HG03175 (cell line): Measurements from ENCODE around the gene ARPC5.
"Not testable (repeated sequence)": the region's sequence is repeated elsewhere in the genome, so short reads cannot be mapped to it uniquely, and the experiment has no call there.

Experiments
- ATAC-seq: cut with Tn5 transposase; IDR thresholded peaks from one replicate; pipeline ENCODE4 v1.9.1; 2021; ENCODE audit warnings: mild to moderate bottlenecking, moderate library complexity; ENCODE audit not compliant: unreplicated experiment

ARPC5 gene

DNA sequence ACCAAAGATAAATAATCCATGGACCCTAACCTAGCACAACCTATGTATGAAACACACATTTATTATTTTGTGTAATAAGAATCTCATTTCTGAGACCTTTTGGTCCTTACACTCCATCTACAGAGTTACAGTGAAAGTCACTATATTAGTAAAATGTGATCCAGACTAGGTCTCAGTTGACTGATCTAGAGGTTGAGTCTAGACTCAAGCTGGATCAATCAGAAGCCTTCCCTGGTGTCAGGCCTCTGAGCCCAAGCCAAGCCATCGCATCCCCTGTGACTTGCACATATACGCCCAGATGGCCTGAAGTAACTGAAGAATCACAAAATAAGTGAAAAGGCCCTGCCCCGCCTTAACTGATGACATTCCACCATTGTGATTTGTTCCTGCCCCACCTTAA is 22.6 kb downstream of the ARPC5 start:
- not testable (repeated sequence) for ATAC-seq

DNA sequence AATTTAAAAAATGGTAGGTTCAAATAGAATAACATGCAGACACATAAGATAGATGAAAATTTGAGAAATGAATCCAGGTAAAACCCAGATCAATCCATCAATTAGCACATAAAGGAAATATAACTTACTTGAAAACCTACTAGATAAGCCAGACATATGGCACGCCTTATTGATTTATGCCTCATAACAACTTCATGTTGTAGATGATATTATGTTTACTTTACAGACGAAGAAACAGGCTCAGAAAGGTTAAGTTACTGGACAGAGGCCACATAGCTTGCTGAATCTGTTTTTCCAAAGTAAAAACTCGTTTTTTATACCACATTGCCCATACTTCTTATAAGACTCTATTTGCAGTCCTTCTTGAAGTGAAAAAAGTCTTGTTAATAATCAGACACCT is 23.2 kb downstream of the ARPC5 start:
- ATAC-seq = no peak

DNA sequence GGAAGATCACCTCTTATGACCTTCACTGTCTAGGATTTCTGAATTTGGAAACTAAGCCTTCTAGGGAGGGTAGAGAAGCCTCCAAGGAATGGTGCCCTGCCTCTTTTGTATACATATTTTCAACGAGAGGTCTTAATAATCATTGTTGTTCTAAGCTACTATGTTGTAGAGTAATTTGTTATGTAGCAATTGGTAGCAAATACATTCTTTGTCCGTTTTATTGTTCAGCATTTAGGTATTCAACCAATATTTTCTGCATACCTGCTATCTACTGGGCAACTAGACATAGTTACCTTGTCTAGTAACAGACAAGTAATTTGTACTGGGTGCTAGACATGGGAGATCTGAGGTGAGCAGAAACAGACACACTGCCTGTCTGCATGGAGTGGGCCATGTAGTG is 24.6 kb downstream of the ARPC5 start:
- ATAC-seq = no peak

DNA sequence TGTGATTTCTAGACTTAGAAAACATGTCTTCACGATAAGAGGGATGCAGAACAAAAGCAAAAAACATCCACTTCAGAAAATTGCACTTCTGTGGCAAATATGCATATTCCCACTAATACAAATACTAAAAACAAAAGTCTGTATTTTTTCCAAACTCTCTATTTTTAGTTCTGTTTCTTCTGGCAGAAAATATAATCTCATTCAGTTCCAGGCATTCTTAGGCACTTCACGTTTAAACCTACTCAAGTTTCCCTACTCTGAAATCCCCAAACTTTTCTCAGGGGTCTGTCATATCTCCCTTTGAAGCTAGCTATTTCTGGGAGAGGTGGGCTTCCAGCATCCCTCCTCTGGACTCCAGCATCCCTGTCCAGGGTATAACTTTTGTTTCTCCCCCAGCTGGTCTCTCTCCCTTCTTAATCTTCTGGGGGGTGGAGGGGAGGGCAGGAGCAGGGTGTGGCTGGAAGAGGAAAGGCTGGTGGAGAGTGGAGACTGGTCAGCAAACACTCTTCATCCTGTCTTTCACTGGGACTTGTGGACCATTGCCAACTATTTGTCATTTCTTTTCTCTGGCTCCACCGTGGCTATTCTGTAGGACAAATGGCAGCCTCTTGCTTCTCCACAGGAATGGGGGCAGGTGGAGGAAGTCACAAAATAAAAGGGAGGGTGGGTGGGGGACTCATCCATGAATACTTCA is 25.7 kb downstream of the ARPC5 start:
- ATAC-seq = no peak

DNA sequence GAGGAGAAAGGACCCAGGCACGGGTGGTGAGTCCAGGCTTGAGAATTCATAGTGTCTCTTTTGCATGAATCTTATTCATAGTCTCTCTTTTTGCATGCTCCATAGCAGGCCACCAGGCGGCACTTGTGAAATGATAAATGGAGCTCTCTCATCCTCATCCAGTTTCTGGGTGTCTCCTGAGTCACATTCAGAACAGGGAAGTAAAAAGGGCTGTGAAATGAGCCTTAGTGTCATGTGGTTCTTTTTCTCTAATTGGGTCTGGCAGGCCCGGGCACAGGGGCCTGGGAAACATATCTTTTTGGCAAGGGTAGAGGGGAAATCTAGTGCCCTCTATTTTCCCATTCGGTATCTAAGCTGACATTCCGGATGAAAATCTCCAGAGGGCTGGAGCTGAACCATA is 26.3 kb downstream of the ARPC5 start:
- peak; percentile 46 for ATAC-seq

DNA sequence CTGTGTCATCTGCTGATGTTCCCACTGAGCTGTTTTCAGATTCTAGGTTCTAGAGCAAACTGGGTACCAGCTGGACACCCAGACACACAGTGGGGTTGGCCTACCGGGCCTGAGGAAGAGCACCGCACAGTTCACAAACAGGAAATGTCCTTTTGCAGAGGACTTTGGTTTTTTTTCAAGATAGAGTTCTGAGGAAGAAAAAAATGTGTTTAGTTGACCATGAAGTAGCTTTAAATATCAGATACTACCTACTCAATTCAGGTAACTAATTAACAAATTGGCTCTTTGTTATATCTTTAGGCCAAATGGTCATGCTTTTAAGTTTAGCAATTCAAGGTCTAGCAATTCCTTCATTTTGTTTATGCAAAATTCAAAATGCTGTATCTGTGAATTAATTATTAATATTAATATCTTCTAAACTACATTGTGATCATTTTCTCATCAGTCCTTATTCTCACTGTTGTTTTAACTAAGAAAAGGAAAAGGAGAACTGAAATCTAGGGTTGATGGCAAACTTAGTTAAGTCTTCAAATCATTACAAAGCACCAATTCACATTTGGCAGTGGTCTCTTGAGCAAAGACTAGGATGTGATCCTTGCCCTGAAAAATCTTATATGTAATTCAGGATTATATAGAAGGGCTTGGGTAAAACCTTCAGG is 28.1 kb downstream of the ARPC5 start:
- peak; percentile 60 for ATAC-seq

DNA sequence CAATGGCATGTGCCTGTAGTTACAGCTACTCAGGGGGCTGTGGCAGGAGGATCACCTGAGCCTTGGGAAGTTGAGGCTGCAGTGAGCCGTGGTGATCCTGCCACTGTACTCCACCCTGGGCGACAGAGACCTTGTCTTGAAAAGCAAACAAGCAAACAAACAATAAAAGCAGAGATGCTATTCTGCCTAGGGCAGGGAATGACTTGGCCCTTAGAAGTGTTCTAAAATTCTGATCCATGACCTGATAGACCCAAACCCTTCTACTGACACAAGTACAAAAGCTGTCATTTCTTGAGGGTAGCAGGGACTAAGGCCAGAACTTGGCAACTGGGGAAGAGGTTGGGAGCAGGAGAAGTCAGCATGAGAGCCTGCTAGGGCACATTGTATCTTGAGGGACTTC is 29.7 kb downstream of the ARPC5 start:
- ATAC-seq = no peak

DNA sequence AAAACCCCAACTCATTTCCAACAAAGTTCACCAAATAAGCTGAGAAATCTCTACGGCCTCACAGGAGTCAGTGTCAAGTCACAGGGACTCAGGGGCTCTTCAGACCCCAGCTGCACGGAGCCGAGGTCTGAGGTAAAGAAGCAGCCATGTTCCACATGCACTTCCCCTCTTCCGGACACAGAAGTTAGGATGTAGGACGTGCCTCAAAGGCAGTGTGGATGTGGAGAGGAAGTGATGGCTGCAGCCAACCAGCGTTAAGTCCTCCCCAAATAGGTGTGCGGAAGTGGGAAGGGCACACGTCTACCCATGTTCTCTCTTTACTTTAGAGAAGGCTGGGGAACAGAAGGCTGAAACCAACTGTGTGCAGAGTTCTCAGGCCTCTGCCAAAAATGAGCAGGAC is 30.8 kb downstream of the ARPC5 start:
- peak; percentile 1 for ATAC-seq

DNA sequence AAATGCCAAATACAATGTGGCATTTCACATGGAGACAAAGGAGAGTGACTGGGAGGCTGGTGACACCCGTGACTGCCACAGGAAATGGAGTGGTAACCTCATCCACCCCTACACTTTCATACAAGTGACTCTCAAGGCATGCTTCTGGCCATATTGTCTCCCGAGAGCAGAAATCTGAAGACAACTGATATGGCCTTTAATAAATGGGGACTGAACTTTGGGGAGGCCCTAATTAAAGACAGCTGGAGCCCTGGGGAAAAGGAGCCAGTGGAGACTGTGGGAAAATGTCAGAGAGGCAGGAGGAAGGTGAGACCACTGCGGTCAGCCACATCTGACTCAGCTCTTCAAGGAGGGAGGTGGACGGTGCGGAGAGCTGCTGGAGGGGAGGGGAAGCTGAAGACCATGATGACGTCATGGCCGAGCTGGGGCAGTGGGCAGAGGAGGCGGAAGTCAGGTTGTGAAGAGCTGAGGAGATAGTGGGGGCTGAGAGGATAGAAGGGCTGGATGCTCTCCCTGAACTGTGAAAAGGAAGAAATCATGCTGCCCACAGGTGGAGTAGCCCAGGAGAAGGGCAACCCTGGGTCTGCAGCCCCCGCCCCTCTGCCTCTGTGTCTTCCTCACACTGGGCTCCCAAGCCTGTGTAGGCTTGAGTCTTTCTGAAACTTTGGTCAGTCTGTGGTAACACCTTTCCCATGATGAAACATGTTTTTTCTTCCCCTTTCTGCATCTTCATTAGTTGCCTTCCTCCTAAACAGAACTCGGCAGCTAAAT is 31.4 kb downstream of the ARPC5 start:
- peak; percentile 24 for ATAC-seq

DNA sequence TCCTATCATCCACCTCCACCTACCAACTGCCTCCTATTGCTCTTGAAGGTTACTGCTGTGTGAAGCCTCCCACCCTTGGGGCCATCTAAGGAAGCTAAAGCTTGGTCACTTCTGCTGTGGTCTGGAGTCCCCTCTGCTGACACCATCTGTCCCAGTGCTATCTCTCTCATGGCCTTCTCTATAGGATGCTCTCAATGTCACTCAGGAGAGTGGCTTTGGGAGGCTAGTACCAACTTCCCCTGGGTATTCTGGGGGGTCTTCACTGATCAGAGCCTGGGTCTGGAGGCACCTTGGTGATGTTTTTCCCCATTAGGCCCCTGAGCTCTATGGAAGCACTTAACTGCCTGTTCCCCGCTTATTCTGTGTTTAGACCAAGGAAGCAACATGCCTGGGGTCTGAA is 33.1 kb downstream of the ARPC5 start:
- ATAC-seq = no peak

DNA sequence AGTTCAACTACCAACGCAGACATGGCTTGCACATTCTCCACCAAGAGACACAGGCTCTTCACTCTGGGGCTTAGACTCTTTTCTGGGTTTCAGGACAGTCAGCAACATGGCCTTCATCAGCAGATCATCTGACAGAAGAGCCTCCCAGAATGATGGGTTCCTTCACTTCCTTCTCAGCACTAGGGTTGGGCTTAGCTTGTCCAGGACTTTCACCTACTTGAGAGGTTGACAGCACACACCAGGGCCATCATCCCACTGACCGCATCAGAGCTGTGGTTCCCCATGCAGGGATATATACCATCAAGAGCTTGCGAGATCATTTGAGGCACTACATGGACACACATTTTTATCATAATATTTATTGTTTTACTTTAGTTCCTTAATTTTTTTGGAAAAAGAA is 34.9 kb downstream of the ARPC5 start:
- ATAC-seq = no peak

DNA sequence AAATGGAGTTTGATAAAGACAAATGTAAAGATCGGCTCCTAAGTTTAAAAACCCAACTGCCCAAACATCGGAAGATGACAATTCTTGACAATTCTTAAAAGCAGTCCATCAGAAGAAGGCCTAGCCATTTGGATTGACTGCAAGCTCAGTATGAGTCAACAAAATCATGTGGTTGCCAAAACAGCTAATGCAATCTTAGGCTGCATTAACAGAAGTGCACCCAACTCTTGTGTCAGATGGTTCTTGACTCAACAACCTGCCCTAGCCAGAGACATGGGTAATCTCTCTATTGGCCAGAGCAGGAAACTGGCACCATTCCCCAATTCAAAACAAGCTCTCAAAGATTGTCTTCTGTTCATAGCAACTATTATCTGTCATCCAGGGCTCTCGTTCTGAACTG is 35.4 kb downstream of the ARPC5 start:
- no peak for ATAC-seq

DNA sequence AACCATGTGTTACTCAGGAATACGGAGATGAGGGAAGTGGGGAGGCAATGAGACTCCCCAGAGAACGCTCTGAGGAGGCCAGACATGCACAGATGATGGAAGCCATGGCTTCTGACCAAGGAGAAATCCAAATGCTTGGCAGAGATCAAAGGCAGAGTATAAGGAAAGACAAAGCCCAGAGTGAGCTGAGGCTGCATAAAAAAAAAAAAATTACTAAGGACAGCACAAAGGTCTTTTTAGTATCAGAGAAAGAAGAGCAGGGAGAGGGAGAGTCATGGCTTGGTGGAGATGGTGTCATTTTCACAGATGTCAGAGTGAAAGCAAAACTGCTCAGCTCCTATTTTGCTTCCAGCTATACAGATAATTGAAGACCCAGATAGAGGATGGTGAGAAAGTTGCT is 37.2 kb downstream of the ARPC5 start:
- ATAC-seq = peak; percentile 72

DNA sequence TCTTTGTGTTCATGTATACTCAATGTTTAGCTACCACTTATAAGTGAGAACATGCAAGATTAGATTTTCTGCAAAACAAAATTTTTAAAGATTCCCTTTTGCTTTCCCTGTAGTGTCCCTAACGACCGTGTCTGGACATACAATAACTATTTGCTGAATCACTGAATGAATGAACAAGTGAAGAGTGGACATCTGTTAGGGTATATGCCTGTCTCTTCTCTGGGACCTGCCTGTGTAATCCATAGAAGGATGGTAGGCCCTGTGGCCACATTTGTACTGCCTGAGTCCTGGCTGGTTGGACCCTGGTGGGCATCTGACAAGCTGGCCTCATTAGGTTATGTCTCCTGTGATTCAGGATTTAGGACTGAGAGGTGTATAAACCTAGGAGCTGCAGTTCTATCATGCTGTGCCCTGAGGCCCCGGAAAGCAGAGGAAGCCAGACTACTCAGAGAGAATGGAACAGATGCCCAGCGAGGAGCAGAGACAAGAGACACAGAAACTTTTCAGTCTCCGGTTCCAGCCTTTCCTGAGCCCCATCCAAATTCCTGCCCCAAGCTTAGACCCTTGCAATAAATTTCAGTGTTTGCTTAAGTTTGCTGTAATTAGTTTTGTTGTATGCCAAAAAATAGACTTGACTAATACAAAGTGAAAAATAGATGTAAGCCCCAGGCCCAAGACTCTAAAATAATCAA is 37.8 kb downstream of the ARPC5 start:
- no peak for ATAC-seq

DNA sequence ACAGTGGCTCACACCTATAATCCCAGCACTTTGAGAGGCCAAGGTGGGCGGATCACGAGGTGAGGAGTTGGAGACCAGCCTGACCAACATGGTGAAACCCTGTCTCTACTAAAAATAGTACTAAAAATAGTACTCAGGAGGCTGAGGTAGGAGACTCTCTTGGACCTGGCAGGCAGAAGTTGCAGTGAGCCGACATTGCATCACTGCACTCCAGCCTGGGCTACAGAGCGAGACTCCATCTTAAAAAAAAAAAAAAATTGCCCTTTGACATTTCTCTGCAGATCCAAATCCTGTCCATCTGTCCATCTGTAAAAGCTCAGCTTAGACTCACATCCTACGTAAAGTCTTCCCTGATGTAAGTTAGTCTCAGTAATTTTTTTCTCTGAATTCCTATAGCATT is 39.1 kb downstream of the ARPC5 start:
- ATAC-seq = no peak

DNA sequence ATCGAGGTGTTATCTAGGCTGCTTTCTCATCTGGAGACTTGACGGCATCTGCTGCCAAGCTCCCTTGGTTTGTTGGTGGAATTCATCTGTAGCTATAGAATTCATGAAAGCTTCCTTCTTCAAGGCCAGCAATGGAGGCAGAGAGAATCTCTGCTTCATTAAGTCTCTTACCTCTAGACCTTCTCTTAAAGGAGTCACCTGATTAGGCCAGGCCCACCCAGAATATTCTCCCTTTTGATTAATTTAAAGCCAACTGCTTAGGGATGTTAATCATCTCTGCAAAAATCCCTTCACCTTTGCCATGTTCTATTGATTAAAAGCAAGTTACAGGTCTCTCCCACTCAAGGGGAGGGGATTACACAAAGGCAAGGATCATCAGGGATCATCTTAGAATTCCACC is 40.0 kb downstream of the ARPC5 start:
- no peak for ATAC-seq

DNA sequence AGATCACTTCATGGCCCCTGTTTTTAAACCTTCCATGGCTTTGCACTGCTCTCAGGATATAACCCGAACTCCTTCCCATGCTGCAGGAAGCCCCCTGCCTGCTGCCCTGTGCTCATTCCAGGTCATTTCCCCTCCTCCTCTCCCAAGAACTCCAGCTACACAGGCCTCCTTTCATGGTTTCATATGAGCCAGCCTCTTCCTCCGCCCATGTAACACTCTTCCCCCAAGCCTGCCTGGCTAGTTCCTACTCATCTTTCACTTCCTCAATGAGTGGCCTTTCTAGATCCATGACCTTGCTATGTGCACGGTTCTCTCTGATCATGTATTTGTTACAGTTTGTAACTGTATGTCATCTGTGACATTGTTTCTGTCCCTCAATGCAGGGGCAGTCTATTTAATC is 42.2 kb downstream of the ARPC5 start:
- peak; percentile 55 for ATAC-seq

DNA sequence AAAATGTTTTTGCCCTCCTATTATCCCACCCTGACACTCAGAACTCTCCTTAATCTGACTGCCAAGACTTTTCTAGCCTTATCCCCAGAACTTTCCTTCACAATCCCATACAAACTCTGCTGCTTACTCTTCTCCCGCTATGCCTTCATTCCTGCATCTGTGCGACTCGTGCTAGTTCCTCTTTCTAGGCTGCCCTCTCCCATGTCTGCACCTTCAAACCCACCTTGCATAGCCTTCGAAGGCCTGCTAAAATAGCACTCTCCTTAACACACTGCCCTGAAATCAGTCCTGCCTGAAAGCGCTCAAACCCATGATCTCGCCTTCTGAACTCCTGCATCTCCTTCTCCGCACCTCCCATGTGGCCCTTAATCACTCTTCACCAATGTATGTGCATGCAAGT is 42.9 kb downstream of the ARPC5 start:
- no peak for ATAC-seq

DNA sequence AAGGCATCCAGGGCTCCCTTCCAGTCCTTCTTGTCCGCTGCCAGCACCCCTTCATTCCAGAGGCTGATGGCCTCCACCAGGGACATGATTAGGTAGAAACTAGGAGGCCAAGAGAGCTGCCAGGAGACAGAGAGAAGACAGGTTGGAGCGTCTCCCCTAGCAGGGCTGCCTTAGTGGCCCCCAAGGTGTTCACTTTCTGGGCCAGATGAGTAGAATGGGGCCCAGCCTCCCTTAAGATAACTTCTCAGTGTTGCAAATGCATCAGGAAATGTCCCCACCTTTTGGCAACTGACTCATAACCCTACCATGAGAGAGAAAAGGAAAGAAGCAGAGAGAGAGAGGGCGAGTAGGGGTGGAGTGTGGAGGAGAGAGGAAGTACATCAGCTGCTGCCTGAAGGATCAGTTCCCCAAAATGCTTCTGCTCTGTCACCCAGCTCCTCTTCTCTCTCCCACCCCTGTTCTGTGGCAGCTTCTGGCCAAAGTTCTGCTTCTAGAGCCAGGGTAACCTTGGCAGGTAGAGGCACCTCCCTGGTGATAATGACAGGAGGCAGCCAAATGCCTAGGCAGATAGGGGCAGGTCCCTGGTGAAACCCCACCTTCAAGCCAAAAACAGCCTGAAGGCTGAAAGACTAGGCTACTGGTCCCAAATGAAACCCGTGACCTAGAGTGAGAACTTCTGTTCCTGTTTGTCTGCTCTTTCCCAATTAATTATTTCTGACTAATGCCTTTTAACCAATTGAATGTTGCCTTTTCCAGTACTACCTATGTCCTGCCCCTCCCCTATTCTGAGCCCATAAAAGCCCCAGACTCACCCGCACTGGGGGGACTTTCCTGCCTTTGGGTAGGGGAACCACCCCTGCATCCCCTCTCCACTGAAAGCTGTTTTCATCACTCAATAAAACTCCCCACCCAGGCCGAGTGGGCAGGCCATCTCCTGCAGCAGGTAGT is 45.1 kb downstream of the ARPC5 start, which contains the start of gene NCF2:
TSS of gene NCF2 (minus strand) at position 216 of the 948 bp plus-strand sequence. CDS start at position 86, 130 bp downstream.
- peak; percentile 83 for ATAC-seq

DNA sequence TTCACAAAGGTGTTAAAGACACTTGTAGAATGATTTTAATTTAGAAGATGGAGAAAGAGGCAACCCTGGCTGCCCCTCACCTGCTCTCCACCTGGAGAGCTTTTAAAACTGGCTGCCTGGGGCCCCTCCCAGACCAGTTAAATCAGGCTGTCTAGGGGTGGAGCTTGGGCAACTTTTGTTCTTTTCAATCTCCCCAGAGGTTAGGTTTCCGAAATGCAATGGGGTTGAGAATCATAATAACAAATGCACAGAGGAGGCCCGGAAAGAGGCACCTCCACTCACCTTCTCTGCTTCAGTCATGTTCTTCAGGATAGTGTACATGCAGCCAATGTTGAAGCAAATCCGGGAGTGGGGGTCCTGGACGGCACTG is 45.7 kb downstream of the ARPC5 start:
- ATAC-seq = peak; percentile 19
